ENCODE measurements around the gene DMTF1. TPM values are rescaled to one million over a fixed set of nuclear protein-coding genes. Genes with fewer than 3 reads are reported as not detected.
"Not testable (repeated sequence)": the region's sequence is repeated elsewhere in the genome, so short reads cannot be mapped to it uniquely, and the experiment has no call there.

DMTF1 gene
- total RNA-seq, 4 donors from 2014 or later = 64.4 to 121 (median 78.4) TPM

GRCh38 chr7:87234949-87235348 lies 82.7 kb downstream of the DMTF1 start:
- ATAC-seq (ENCODE audit: low FRiP score) (no peak), DNase-seq (ENCODE audit: low spot score) (no peak)
- TF ChIP-seq, protein P1, sequence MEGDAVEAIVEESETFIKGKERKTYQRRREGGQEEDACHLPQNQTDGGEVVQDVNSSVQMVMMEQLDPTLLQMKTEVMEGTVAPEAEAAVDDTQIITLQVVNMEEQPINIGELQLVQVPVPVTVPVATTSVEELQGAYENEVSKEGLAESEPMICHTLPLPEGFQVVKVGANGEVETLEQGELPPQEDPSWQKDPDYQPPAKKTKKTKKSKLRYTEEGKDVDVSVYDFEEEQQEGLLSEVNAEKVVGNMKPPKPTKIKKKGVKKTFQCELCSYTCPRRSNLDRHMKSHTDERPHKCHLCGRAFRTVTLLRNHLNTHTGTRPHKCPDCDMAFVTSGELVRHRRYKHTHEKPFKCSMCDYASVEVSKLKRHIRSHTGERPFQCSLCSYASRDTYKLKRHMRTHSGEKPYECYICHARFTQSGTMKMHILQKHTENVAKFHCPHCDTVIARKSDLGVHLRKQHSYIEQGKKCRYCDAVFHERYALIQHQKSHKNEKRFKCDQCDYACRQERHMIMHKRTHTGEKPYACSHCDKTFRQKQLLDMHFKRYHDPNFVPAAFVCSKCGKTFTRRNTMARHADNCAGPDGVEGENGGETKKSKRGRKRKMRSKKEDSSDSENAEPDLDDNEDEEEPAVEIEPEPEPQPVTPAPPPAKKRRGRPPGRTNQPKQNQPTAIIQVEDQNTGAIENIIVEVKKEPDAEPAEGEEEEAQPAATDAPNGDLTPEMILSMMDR (IDR thresholded peaks at IDR 0.05) = no peak

GRCh38 chr7:87238464-87239051 lies 86.3 kb downstream of the DMTF1 start:
- not testable (repeated sequence) for DNase-seq (ENCODE audit: low spot score)

DNA sequence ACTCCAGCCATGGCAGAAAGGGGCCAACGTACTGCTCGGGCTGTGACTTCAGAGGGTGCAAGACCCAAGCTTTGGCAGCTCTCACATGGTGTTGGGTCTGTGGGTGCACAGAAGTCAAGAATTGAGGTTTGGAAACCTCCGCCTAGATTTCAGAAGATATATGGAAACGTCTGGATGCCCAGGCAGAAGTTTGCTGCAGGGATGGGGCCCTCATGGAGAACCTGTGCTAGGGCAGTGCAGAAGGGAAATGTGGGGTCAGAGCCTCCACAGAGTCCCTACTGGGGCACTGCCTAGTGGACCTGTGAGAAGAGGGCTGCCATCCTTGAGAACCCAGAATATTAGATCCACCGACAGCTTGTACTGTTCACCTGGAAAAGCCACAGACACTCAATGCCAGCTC lies 93.4 kb downstream of the DMTF1 start:
- DNase-seq (ENCODE audit: low spot score); ATAC-seq (ENCODE audit: low FRiP score): not testable (repeated sequence)

More at GRCh38 chr7:87238464-87239051, 86.3 kb downstream of the DMTF1 start:
- not testable (repeated sequence) for ATAC-seq (ENCODE audit: low FRiP score)

Small RNA genes within 50 kb of the gene (small RNA-seq; reads per million reads assigned to genes)
- gene RF00019 = not detected
- not detected for gene RF02271

Other genes with a start within 250 kb of the DMTF1 start
- gene ELAPOR2, start 92.8 kb upstream of the DMTF1 start, total RNA-seq = 10 to 100 TPM; 18.7 to 34.5 (median 19.0) TPM
- gene TMEM243, start 67.3 kb downstream of the DMTF1 start, total RNA-seq = 10 to 100 TPM; 27.4 to 58.6 (median 37.5) TPM
- gene CROT, start 193.2 kb downstream of the DMTF1 start, total RNA-seq = 10 to 100 TPM in 3 of 4 donors, 1 to 10 TPM in 1; 3.0 to 29.5 (median 11.9) TPM